Measurements from ENCODE around the gene TXK. TPM values are rescaled to one million over a fixed set of nuclear protein-coding genes. Genes with fewer than 3 reads are reported as not detected.

TXK gene
- total RNA-seq, 1 experiment from 2014 or later, result not detected

DNA sequence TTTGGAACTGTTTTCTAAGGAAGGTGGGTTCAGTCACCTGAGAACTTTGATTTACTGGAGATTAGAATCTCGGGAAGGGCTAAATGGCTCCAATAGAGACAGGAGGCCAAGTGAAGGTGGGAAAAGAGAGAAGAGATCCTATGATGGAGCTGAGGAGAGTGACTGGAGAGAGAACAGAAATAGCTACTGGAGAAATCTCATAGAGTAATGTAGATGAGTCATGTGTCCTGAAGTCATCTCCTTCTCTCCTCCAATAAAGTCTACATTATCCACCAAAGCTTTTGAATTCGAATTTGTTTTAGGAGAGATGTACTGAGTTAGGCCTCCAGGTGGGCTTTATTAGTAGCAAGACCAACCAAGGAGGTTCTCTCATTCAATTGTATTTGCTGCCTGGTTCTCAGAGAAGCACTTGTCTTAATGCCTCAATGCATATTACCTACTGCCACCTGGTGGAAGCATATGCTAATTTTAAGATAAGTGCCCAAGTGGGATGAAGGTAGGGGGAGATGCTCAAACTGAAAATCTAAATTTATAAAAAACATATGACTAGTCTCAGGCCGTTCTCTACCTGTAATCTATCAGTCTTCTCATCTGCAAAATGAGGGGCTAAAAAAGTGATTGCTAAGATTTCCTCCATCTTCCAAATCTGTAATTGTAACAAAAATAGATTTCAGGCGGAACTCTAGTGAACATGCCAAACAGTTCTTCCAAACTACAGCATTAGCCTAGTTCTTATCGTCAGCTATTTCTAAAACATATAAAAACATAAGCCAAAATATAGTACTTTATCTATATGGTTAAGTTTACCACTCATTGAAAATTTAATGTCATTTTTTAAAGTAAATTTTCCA, 24.4 kb downstream of the TXK start:
- in situ Hi-C loops (cut with HindIII; ENCODE audit: low sequenced_read_pairs), result no loop called here

DNA sequence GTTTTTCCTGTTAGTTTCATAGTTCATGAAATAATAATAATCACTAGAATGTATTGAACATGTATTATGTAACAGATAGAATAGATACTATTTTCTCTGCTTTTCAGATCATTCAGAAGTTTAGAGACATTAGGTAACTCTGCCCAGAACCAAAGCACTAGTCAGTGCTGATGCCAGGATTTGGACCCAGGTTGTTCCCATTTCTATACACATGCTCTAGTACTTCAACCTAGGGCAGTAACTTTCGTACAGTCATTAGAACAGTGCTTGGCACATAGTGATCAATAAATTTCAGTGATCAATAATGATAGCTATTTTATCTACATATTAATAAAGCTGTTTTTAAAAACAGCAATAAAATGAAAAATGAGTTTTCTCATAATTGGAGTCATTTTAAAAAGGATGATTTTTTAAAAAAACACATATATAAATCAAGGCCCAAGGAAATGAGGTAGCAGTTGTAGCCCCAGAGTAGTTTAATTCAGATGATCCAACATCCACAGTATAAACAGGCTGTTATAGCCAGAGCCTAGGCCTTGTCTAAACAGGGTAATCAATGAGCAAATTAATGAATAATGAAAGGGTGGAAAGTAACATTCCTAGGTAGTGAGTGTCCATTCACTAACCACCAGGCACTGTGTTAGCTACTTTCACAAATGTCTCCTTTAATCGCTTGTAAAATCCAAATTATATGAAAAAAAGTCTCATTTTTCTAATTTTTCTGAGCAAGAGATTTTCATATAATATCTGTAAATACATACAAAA, 25.6 kb downstream of the TXK start:
- in situ Hi-C loops (cut with HindIII; ENCODE audit: low sequenced_read_pairs), result no loop called here
- DNase-seq (ENCODE audit: low spot score), result no peak

More for the DNA sequence above, 24.4 kb downstream of the TXK start:
- DNase-seq (ENCODE audit: low spot score), result peak; percentile 36

DNA sequence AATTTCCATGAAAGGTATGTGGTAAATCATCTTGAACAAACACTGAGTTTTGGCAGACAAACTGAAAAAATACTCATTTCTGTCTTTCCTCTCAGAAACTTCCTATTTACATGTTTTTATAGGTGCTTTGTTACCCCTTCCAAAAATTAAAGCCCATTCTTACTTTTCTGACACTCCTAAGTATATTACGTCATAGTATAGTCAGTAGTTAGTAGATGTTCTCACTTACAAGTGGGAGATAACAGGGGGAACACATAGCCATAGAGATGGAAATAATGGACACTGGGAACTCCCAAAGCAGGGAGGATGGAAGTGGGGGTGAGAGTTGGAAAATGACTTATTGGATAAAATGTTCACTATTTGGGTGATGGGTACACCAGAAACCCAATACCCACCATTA, 28.8 kb downstream of the TXK start:
- in situ Hi-C loops (cut with HindIII; ENCODE audit: low sequenced_read_pairs), result no loop called here
- no peak for DNase-seq (ENCODE audit: low spot score)

DNA sequence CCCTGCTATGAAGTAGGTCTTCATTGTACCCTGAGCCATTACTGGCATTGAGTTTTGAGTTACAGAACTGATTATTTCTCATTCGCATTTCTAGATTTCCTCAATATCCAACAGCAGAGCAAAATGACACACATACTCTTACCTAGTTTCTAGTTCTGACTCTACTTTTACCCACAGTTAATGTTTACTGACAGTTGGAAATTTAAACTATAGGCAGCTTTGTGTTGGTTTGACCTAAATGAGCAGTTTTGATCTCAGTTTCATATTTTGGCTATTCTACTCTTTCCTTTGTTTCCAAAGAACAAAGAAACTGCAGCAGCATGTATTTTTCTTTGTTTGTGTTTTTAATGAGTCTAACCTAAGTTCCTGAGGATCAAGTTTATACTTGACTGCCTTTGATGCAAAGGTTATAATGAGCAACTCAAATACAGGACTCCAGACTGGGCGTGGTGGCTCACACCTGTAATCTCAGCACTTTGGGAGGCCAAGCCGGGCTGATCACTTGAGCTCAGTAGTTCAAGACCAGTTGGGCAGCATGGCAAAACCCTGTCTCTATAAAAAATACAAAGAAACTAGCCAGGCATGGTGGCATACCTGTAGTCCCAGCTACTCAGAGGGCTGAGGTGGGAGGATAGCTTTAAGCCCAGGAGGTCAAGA, 30.4 kb downstream of the TXK start:
- no peak for DNase-seq (ENCODE audit: low spot score)
- in situ Hi-C loops (cut with HindIII; ENCODE audit: low sequenced_read_pairs), result no loop called here

GRCh38 chr4:48102303-48102702, 31.7 kb downstream of the TXK start:
- in situ Hi-C loops (cut with HindIII; ENCODE audit: low sequenced_read_pairs), result no loop called here

DNA sequence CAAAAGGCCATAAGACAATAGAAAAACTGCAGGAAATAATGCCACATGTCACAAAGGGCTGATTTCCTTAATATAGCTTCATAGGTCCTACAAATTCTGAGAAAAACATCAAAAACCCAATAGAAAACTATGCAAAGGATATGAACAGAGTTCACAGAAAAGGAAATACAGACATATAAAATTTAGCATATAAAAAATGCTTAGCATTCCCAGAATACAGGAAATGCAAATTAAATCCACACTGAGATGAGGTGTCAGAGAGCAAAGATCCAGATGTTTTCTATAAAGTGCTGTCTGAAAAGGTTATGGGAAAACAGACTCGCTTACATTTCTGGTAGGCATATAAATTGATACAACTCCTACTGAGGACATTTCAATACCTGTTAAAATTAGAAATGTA, 33.8 kb downstream of the TXK start:
- no peak for DNase-seq (ENCODE audit: low spot score)
- in situ Hi-C loops (cut with HindIII; ENCODE audit: low sequenced_read_pairs), result no loop called here

More at GRCh38 chr4:48102303-48102702, 31.7 kb downstream of the TXK start:
- DNase-seq (ENCODE audit: low spot score), result no peak

- in situ Hi-C loops (cut with HindIII; ENCODE audit: low sequenced_read_pairs), result no loop called here
- DNase-seq (ENCODE audit: low spot score), result no peak
Measured at GRCh38 chr4:48095441-48095840, 38.6 kb downstream of the TXK start.

DNA sequence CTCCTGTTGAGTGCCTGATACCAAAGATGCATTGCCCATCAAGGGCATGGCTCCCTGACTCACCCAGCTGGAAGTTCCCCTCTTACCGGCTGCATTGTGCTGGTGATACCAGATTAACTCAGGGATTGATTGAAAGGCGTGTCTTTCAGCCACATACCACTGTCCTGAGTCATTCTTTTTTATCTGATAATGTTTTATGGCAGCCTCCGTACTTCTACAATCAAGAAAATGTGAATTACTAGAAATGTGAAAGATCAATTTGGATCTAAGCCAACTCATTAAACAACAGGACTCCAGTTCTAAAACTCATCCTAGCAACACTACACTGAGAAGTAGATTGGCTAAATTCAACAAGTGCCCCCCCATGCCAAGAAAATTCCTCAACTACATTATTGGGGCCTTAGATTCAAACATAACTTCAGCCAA, 40.0 kb downstream of the TXK start:
- DNase-seq (ENCODE audit: low spot score), result no peak
- in situ Hi-C loops (cut with HindIII; ENCODE audit: low sequenced_read_pairs), result no loop called here

DNA sequence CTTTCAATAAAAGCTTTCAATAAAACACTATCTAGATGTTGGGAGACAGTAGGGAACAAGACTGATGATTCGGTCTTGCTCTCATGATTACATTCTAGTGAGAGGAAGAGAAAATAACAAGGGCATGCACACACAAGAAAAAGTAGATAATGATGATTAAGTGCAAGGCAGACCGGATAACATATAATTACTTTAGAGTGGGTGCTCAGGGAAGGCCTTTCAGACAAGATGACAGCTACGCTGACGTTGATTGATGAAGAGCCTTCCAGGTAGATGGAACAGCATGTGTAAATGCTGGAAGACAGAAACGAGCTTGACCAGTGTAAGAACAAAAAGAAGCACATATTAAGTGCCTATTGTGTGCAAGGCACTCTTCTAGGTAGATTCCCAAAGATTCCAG, 43.4 kb downstream of the TXK start:
- no peak for DNase-seq (ENCODE audit: low spot score)
- in situ Hi-C loops (cut with HindIII; ENCODE audit: low sequenced_read_pairs), result no loop called here

GRCh38 chr4:48085821-48086589, 48.0 kb downstream of the TXK start:
- DNase-seq (ENCODE audit: low spot score), result no peak
- in situ Hi-C loops (cut with HindIII; ENCODE audit: low sequenced_read_pairs), result no loop called here

GRCh38 chr4:48082956-48083355, 51.1 kb downstream of the TXK start:
- DNase-seq (ENCODE audit: low spot score), result no peak
- in situ Hi-C loops (cut with HindIII; ENCODE audit: low sequenced_read_pairs), result no loop called here

DNA sequence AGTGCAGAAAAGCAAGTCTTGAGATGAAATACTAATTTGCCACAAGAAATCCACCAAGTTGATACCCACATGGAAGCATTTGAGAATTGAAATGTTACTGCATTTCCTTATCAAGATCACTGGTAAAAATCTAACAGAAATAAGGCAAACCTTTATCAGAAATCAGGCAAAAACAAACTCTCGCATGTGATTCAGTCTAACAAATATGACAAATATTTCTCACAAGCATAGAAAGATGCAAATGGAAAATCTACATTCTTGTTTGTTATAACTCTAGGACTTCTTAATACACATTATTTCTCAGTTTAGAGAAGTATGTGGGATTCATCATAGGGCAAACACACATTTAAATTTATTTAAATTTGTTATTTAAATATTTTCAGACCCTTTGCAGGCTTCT, 52.9 kb downstream of the TXK start:
- in situ Hi-C loops (cut with HindIII; ENCODE audit: low sequenced_read_pairs), result no loop called here
- DNase-seq (ENCODE audit: low spot score), result no peak

- in situ Hi-C loops (cut with HindIII; ENCODE audit: low sequenced_read_pairs), result no loop called here
- no peak for DNase-seq (ENCODE audit: low spot score)
Measured at GRCh38 chr4:48079972-48080391, 54.1 kb downstream of the TXK start.

DNA sequence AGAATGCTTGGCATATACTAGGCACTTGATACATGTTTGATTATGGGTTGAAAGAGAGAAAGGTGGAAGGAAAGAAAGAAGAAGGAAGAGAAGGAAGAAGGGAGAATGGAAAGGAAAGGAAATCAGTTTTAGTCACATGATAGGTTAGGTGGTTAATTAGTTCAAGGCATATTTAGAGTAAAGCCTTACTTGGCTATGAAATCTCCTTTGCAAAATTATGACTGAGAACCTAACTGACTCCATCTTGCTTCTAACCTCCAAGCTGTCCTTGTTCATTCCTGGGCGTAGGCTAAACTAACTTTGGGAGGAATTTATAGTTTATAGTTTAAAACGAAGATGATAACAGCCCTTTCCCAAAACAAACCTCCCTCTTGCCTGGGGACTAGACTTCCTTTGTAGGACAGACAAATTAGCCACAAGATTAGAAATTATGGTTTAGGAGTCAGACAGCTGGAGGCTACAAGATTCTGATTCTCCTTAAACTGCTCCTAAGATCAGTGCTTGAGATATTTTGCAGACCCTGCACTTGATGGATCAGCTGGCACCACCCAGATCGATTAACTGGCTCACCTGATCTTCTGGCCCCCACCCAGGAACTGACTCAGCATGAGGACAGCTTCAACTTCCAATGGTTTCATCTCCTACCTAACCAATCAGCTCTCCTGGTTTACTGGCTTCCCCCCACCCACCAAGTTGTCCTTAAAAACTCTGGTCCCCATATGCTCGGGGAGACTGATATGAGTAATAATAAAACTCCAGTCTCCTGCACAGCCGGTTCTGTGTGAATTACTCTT, 55.0 kb downstream of the TXK start:
- in situ Hi-C loops (cut with HindIII; ENCODE audit: low sequenced_read_pairs), result no loop called here
- DNase-seq (ENCODE audit: low spot score), result no peak

- no peak for DNase-seq (ENCODE audit: low spot score)
- in situ Hi-C loops (cut with HindIII; ENCODE audit: low sequenced_read_pairs), result no loop called here
Measured at GRCh38 chr4:48078425-48078824, 55.6 kb downstream of the TXK start.

DNA sequence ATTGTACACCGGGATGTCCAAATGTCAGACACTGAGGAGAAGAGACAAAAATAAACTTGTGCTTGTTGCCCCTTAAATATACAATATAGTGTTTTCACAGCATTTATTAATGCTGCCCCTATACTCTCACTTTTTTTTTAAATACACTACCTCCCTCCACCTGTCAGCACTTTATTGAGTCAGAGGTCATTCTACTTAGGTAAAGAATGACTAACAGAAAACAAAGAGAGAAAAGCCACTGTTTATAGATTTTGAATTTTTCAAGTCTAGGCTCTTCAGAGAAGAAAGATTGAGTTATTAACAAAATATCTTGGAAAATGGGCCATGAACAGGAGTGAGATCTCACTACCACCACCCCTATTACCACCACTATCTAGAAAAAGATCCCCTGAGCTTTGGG, 59.4 kb downstream of the TXK start:
- in situ Hi-C loops (cut with HindIII; ENCODE audit: low sequenced_read_pairs), result no loop called here
- no peak for DNase-seq (ENCODE audit: low spot score)

- no peak for DNase-seq (ENCODE audit: low spot score)
- in situ Hi-C loops (cut with HindIII; ENCODE audit: low sequenced_read_pairs), result no loop called here
Measured at GRCh38 chr4:48073567-48074103, 60.4 kb downstream of the TXK start.

GRCh38 chr4:48071191-48071590, 62.9 kb downstream of the TXK start:
- in situ Hi-C loops (cut with HindIII; ENCODE audit: low sequenced_read_pairs), result no loop called here
- DNase-seq (ENCODE audit: low spot score), result no peak

Data from G401 (cell line).